Spinal cord (tissue), 10 donors: Measurements from ENCODE around the gene PTPRH. TPM values are rescaled to one million over a fixed set of nuclear protein-coding genes. Genes with fewer than 3 reads are reported as not detected.

Source experiments
- DNase-seq, 6 donors: peaks; one replicate each; pipeline versions ENCODE4 v3.0.0 to v3.0.0-alpha.2; 2013 to 2015; ENCODE audit warnings: low spot score in 6 of 6, low read depth in 4 of 6
- H3K27ac ChIP-seq: one replicate; pipeline ENCODE4 v1.5.1; 2013; ENCODE audit warnings: low read depth, low read length, control low read depth
- H3K27me3 ChIP-seq: one replicate; pipeline ENCODE4 v1.6.1; 2013; ENCODE audit warnings: low read length; ENCODE audit not compliant: control insufficient read depth, insufficient read depth
- H3K36me3 ChIP-seq: one replicate; pipeline ENCODE4 v1.6.1; 2013; ENCODE audit warnings: low read length; ENCODE audit not compliant: control insufficient read depth, insufficient read depth
- H3K4me1 ChIP-seq: one replicate; pipeline ENCODE4 v1.6.1; 2013; ENCODE audit warnings: low read length; ENCODE audit not compliant: control insufficient read depth, insufficient read depth
- H3K4me3 ChIP-seq: one replicate; pipeline ENCODE4 v1.5.1; 2013; ENCODE audit warnings: low read depth, low read length, control low read depth
- H3K9me3 ChIP-seq: one replicate; pipeline ENCODE4 v1.6.1; 2013; ENCODE audit warnings: low read length; ENCODE audit not compliant: control insufficient read depth, insufficient read depth
- WGBS: methylation state at CpG from one replicate; pipeline ENCODE4 v1.1.5; 2013; ENCODE audit warnings: missing lambda C conversion rate; ENCODE audit not compliant: insufficient coverage; 5-methylcytosine and 5-hydroxymethylcytosine counted together
- polyA plus RNA-seq, 2 donors: library from polyadenylated mRNA; unstranded; fragments of 120-200 nt; gene quantifications; one replicate each; pipeline ENCODE4 v1.2.1, GENCODE V29; 2013; ENCODE audit not compliant: insufficient read length in 2 of 2
- total RNA-seq, 2 donors: library from RNA; depleted of rRNA in 1 of 2; stranded (reverse); fragments of 120-200 nt in 1 of 2; fragments of >200 nt in 1 of 2; gene quantifications; one replicate each; pipeline versions ENCODE4 v1.2.3 to v1.2.4, GENCODE V29; 2013 to 2014
- donor health status: healthy.

PTPRH gene
- total and polyA plus RNA-seq, 4 donors: 1.4 to 4.5 (median 2.3) TPM

DNA sequence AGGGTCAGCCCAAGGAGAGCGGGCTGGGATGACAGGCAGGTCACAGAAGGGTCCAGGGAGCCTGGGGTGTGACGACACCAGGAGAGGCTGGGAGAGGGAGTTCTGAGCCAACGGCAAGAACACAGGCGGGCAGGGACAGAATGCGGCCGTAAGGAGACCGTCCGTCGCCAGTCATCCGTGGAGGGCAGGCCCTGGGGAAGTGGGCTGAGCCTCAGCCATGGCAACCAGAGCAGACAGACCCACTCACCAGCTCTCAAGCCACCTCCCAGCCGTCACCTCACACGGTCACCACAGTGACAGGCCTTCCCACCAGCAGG lies 22.9 kb upstream of the PTPRH start:
- Histone ChIP-seq H3K4me3 (no peak overlapping the region), H3K9me3 (no peaks in the 10 kb centered on the region), H3K4me1 (no peaks in the 10 kb centered on the region), H3K36me3 (peaks cover 85% of the 10 kb centered on the region), H3K27me3 (no peaks in the 10 kb centered on the region), H3K27ac (no peak overlapping the region)
- no peak for DNase-seq
- WGBS: 77% methylated on average over 11 of the region's 12 CpGs

- Histone ChIP-seq H3K4me3 (no peak overlapping the region), H3K27me3 (no peaks in the 10 kb centered on the region), H3K9me3 (no peaks in the 10 kb centered on the region), H3K27ac (no peak overlapping the region), H3K4me1 (no peaks in the 10 kb centered on the region), H3K36me3 (peaks cover 85% of the 10 kb centered on the region)
- WGBS: 97% methylated on average over 22 of the region's 30 CpGs
- DNase-seq: no peak
These were observed 22.3 kb upstream of the PTPRH start for GRCh38 chr19:55231391-55232285.

GRCh38 chr19:55230780-55231179 lies 21.5 kb upstream of the PTPRH start:
- no peak overlapping the region for H3K27ac ChIP-seq
- H3K4me1 ChIP-seq: no peaks in the 10 kb centered on the region
- WGBS: 92% methylated on average over 11 of the region's 13 CpGs
- no peak overlapping the region for H3K4me3 ChIP-seq
- H3K27me3 ChIP-seq: no peaks in the 10 kb centered on the region
- peaks cover 85% of the 10 kb centered on the region for H3K36me3 ChIP-seq
- DNase-seq: no peak
- H3K9me3 ChIP-seq: no peaks in the 10 kb centered on the region

GRCh38 chr19:55230329-55230728 lies 21.0 kb upstream of the PTPRH start:
- no peak overlapping the region for H3K27ac ChIP-seq
- H3K27me3 ChIP-seq: no peaks in the 10 kb centered on the region
- 80% methylated on average over 1 of the region's 13 CpGs for WGBS
- H3K4me1 ChIP-seq: no peaks in the 10 kb centered on the region
- DNase-seq: no peak
- H3K4me3 ChIP-seq: no peak overlapping the region
- H3K9me3 ChIP-seq: no peaks in the 10 kb centered on the region
- peaks cover 85% of the 10 kb centered on the region for H3K36me3 ChIP-seq

DNA sequence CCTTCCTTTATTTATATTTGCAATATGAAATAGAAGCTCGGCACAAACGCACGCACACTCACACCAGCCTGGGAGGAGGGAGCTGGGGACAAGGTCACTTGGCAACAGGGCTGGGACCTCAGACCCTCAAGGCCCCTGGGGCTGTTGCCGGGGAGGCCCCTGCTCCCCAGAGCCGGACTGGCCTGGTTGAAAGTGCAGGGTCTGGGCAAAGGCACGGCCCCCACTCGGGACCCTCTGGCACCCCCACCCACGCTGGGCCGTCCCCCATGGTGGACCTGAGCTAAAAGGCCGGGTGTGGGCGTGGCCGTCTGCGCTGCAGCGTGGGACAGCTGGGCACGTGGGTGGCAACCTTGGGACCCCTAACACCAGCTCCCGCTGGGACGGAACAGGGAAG lies 20.5 kb upstream of the PTPRH start:
- DNase-seq: no peak
- Histone ChIP-seq H3K4me1 (no peaks in the 10 kb centered on the region), H3K27ac (no peak overlapping the region), H3K36me3 (peaks cover 85% of the 10 kb centered on the region), H3K9me3 (no peaks in the 10 kb centered on the region), H3K27me3 (no peaks in the 10 kb centered on the region), H3K4me3 (no peak overlapping the region)
- 88% methylated on average over 14 of the region's 17 CpGs for WGBS

- no peaks in the 10 kb centered on the region for H3K27me3 ChIP-seq
- DNase-seq: no peak
- H3K27ac ChIP-seq: no peak overlapping the region
- 90% methylated on average over 10 of the region's 18 CpGs for WGBS
- no peak overlapping the region for H3K4me3 ChIP-seq
- no peaks in the 10 kb centered on the region for H3K9me3 ChIP-seq
- H3K36me3 ChIP-seq: peaks cover 85% of the 10 kb centered on the region
- no peaks in the 10 kb centered on the region for H3K4me1 ChIP-seq
These were observed 20.0 kb upstream of the PTPRH start for GRCh38 chr19:55229145-55229788.

GRCh38 chr19:55228403-55229031 lies 19.2 kb upstream of the PTPRH start, which contains the start of gene TMEM86B:
Gene TMEM86B (minus strand): TSS chr19:55228763. CDS start chr19:55228741, 22 bp downstream.
- no peaks in the 10 kb centered on the region for H3K27me3 ChIP-seq
- peaks cover 89% of the 10 kb centered on the region for H3K36me3 ChIP-seq
- no peaks in the 10 kb centered on the region for H3K4me1 ChIP-seq
- 78% methylated on average over 10 of the region's 12 CpGs for WGBS
- no peak within 1 kb of the TSS for H3K27ac ChIP-seq
- H3K4me3 ChIP-seq: no peak within 1 kb of the TSS
- DNase-seq: no peak
- H3K9me3 ChIP-seq: no peaks in the 10 kb centered on the region

GRCh38 chr19:55228015-55228391 lies 18.7 kb upstream of the PTPRH start:
- WGBS: 69% methylated on average over 17 of the region's 17 CpGs
- H3K4me3 ChIP-seq: no peak overlapping the region
- H3K27ac ChIP-seq: no peak overlapping the region
- H3K4me1 ChIP-seq: no peaks in the 10 kb centered on the region
- H3K9me3 ChIP-seq: no peaks in the 10 kb centered on the region
- peaks cover 92% of the 10 kb centered on the region for H3K36me3 ChIP-seq
- no peak for DNase-seq
- no peaks in the 10 kb centered on the region for H3K27me3 ChIP-seq

DNA sequence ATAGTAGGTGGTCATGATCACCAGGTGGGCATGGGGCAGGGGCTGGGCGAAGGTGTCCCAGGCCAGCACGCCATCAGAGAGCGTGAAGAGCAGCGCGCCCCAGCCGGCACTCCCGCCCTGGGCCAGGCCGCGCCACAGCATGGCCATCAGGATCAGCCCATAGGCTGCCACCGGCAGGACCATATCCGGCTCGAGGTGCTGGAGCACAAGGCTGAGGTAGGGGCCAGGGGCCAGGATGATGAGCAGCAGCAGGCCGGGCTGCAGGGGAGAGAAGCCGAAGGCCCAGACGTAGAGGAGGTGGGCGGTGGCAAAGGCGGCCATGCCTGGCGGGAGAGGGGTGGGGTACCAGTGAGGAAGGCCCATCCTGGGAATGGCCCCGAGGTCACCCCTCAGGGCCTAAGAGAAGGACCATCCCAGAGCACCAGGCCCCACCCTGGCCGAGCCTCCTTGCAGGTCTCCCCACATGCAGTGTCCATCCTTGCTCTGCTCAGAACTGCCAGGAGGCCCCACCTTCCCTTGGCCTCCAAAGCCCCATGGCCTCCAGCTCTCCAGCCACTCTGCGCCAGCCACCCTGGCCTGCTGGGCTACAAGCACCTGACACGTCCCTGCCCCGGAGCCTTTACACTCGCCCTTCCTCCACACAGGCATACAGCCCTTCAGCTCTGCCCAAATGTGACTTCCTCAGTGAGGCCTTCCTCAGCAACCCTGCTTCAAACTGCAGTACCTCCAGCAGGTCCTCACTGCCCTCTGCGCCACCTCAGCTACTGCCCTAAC lies 18.1 kb upstream of the PTPRH start:
- peaks cover 94% of the 10 kb centered on the region for H3K36me3 ChIP-seq
- H3K4me3 ChIP-seq: no peak overlapping the region
- H3K4me1 ChIP-seq: no peaks in the 10 kb centered on the region
- H3K27me3 ChIP-seq: no peaks in the 10 kb centered on the region
- DNase-seq: no peak
- no peak overlapping the region for H3K27ac ChIP-seq
- WGBS: 92% methylated on average over 25 of the region's 25 CpGs
- no peaks in the 10 kb centered on the region for H3K9me3 ChIP-seq
